Measurements from ENCODE around the gene NKD1. TPM values are rescaled to one million over a fixed set of nuclear protein-coding genes. Genes with fewer than 3 reads are reported as not detected.

Gene NKD1
- total RNA-seq, 6 experiments from 2014 or later = 0.69 to 2.6 (median 2.1) TPM

GRCh38 chr16:50581845-50582244 is 33.6 kb downstream of the NKD1 start:
- no peaks in the 10 kb centered on the region for H3K27me3 ChIP-seq
- H3K4me3 ChIP-seq = no peak overlapping the region
- no peak for DNase-seq
- intact Hi-C loops (cut with DNase I) = no loop called here
- WGBS (ENCODE audit: insufficient coverage, low coverage, low lambda C conversion rate, missing lambda C conversion rate) = no CpG with 5 or more reads among the region's 4 CpGs
- ATAC-seq = no peak
- H3K9me3 ChIP-seq = no peaks in the 10 kb centered on the region
- no peak for TF ChIP-seq CTCF (IDR thresholded peaks at IDR 0.05)
- no peak for TF ChIP-seq POLR2A (IDR thresholded peaks at IDR 0.05)
- no peaks in the 10 kb centered on the region for H3K36me3 ChIP-seq
- H3K27ac ChIP-seq = no peak overlapping the region
- no peaks in the 10 kb centered on the region for H3K4me1 ChIP-seq

GRCh38 chr16:50583211-50583610 is 35.0 kb downstream of the NKD1 start:
- no peaks in the 10 kb centered on the region for H3K9me3 ChIP-seq
- intact Hi-C loops (cut with DNase I) = no loop called here
- TF ChIP-seq POLR2A (IDR thresholded peaks at IDR 0.05) (no peak), CTCF (IDR thresholded peaks at IDR 0.05) (no peak)
- H3K4me3 ChIP-seq = no peak overlapping the region
- DNase-seq = no peak
- H3K27me3 ChIP-seq = no peaks in the 10 kb centered on the region
- no peaks in the 10 kb centered on the region for H3K4me1 ChIP-seq
- WGBS (ENCODE audit: insufficient coverage, low coverage, low lambda C conversion rate, missing lambda C conversion rate) = no CpG with 5 or more reads among the region's 3 CpGs
- H3K27ac ChIP-seq = no peak overlapping the region
- H3K36me3 ChIP-seq = no peaks in the 10 kb centered on the region
- ATAC-seq = no peak

GRCh38 chr16:50584033-50584722 is 36.0 kb downstream of the NKD1 start:
- H3K36me3 ChIP-seq = no peaks in the 10 kb centered on the region
- H3K27ac ChIP-seq = no peak overlapping the region
- 49% methylated on average over 4 of the region's 6 CpGs for WGBS (ENCODE audit: insufficient coverage, low coverage, low lambda C conversion rate, missing lambda C conversion rate)
- intact Hi-C loops (cut with DNase I) = no loop called here
- H3K27me3 ChIP-seq = no peaks in the 10 kb centered on the region
- H3K4me1 ChIP-seq = no peaks in the 10 kb centered on the region
- no peak for ATAC-seq
- no peak overlapping the region for H3K4me3 ChIP-seq
- no peaks in the 10 kb centered on the region for H3K9me3 ChIP-seq
- no peak for DNase-seq
- TF ChIP-seq POLR2A (IDR thresholded peaks at IDR 0.05) = no peak
- no peak for TF ChIP-seq CTCF (IDR thresholded peaks at IDR 0.05)

- peak in 1 of 3 donors; percentile 52 for DNase-seq
- Histone ChIP-seq H3K4me1 (no peaks in the 10 kb centered on the region), H3K36me3 (no peaks in the 10 kb centered on the region), H3K9me3 (no peaks in the 10 kb centered on the region), H3K27me3 (no peaks in the 10 kb centered on the region), H3K4me3 (no peak overlapping the region), H3K27ac (peak overlapping the region in 1 of 3 donors; percentile 10)
- ATAC-seq = peak in 3 of 4 donors; percentile 12 to 49 (median 40)
- intact Hi-C loops (cut with DNase I) = no loop called here
- TF ChIP-seq POLR2A (IDR thresholded peaks at IDR 0.05) = no peak
- TF ChIP-seq CTCF (IDR thresholded peaks at IDR 0.05) = no peak
- no CpG with 5 or more reads among the region's 16 CpGs for WGBS (ENCODE audit: insufficient coverage, low coverage, low lambda C conversion rate, missing lambda C conversion rate)
Observed at GRCh38 chr16:50585331-50585776, 37.2 kb downstream of the NKD1 start.
